COR-L47 (cell line): Measurements from ENCODE around the gene CACNA1A.
"Not testable (repeated sequence)": the region's sequence is repeated elsewhere in the genome, so short reads cannot be mapped to it uniquely, and the experiment has no call there.

Experiments used
- DNase-seq: peaks from one replicate; lab custom pipeline; 2025; lab: John Stamatoyannopoulos, UW

The CACNA1A gene

GRCh38 chr19:13363954-13364353, 142.3 kb downstream of the CACNA1A start:
- DNase-seq = no peak

- DNase-seq = no peak
These were observed 143.0 kb downstream of the CACNA1A start for GRCh38 chr19:13363245-13363644.

GRCh38 chr19:13362668-13363067, 143.6 kb downstream of the CACNA1A start:
- no peak for DNase-seq

- not testable (repeated sequence) for DNase-seq
These were observed 144.6 kb downstream of the CACNA1A start for GRCh38 chr19:13361726-13362125.

- no peak for DNase-seq
These were observed 149.5 kb downstream of the CACNA1A start for GRCh38 chr19:13356686-13357280.

- DNase-seq = no peak
These were observed 150.1 kb downstream of the CACNA1A start for GRCh38 chr19:13356185-13356584.

GRCh38 chr19:13355356-13355755, 150.9 kb downstream of the CACNA1A start:
- no peak for DNase-seq

GRCh38 chr19:13353625-13354024, 152.7 kb downstream of the CACNA1A start:
- DNase-seq = no peak

- no peak for DNase-seq
These were observed 155.5 kb downstream of the CACNA1A start for GRCh38 chr19:13350759-13351158.

GRCh38 chr19:13350072-13350471, 156.2 kb downstream of the CACNA1A start:
- no peak for DNase-seq

- DNase-seq = no peak
These were observed 158.9 kb downstream of the CACNA1A start for GRCh38 chr19:13347367-13347766.

GRCh38 chr19:13343514-13343913, 162.8 kb downstream of the CACNA1A start:
- DNase-seq = no peak

- DNase-seq = no peak
These were observed 163.6 kb downstream of the CACNA1A start for GRCh38 chr19:13342672-13343071.

GRCh38 chr19:13339869-13340268, 166.4 kb downstream of the CACNA1A start:
- no peak for DNase-seq

- no peak for DNase-seq
These were observed 169.1 kb downstream of the CACNA1A start for GRCh38 chr19:13337181-13337580.

GRCh38 chr19:13334801-13335481, 171.3 kb downstream of the CACNA1A start:
- no peak for DNase-seq

- no peak for DNase-seq
These were observed 176.0 kb downstream of the CACNA1A start for GRCh38 chr19:13330285-13330684.

GRCh38 chr19:13329766-13330165, 176.5 kb downstream of the CACNA1A start:
- DNase-seq = no peak

- DNase-seq = no peak
These were observed 178.0 kb downstream of the CACNA1A start for GRCh38 chr19:13328241-13328640.

- no peak for DNase-seq
These were observed 186.8 kb downstream of the CACNA1A start for GRCh38 chr19:13319526-13319925.

- DNase-seq = no peak
These were observed 188.1 kb downstream of the CACNA1A start for GRCh38 chr19:13318190-13318589.

- DNase-seq = no peak
These were observed 190.8 kb downstream of the CACNA1A start for GRCh38 chr19:13315495-13315894.

GRCh38 chr19:13314761-13315160, 191.5 kb downstream of the CACNA1A start:
- DNase-seq = no peak

- no peak for DNase-seq
These were observed 192.4 kb downstream of the CACNA1A start for GRCh38 chr19:13313875-13314274.
